BE2C (cell line): Measurements from ENCODE around the gene RAD18.

Source experiments
- DNase-seq: peaks from one replicate; pipeline ENCODE4 v3.0.0-alpha.2; 2020
- H3K27me3 ChIP-seq: fragments of 250-450 bp; sonication (Bioruptor Pico); 2 replicates; pipeline ENCODE4 v1.5.1; 2020; ENCODE audit warnings: mild to moderate bottlenecking
- H3K36me3 ChIP-seq: fragments of 250-450 bp; sonication (Bioruptor Pico); 2 replicates; pipeline ENCODE4 v1.5.1; 2020; ENCODE audit warnings: mild to moderate bottlenecking
- H3K4me1 ChIP-seq: fragments of 250-450 bp; sonication (Bioruptor Pico); 2 replicates; pipeline ENCODE4 v1.5.1; 2020
- H3K4me3 ChIP-seq: 2 replicates; pipeline ENCODE4 v1.5.1; 2011; ENCODE audit warnings: low read depth, low read length
- H3K9me3 ChIP-seq: fragments of 250-450 bp; sonication (Bioruptor Pico); 2 replicates; pipeline ENCODE4 v1.5.1; 2020
- TF ChIP-seq, protein P1 (sequence below): IDR thresholded peaks from 2 replicates; pipeline ENCODE4 v1.5.1; 2012; ENCODE audit warnings: mild to moderate bottlenecking, low read depth, low read length

The RAD18 gene

DNA sequence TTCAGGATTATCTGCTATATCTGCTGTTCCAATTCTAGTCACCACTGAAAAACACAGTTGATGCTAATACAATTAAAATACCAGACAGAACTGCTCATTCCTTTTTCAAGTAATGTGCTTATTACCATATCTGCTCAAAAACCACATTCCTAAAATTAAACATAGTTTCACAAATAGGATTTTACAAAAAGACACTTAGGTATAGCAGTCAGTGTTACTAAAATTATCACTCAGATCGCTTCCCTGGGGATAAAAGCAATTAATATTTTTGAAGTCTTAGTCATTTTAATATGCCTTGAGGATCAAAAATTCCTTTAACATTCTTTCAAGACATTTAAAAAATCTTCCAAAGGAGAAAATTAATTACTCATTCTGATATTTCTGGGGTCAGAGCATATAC is 71.5 kb downstream of the RAD18 start:
- H3K36me3 ChIP-seq, result no peaks in the 10 kb centered on the region
- TF ChIP-seq, protein P1, sequence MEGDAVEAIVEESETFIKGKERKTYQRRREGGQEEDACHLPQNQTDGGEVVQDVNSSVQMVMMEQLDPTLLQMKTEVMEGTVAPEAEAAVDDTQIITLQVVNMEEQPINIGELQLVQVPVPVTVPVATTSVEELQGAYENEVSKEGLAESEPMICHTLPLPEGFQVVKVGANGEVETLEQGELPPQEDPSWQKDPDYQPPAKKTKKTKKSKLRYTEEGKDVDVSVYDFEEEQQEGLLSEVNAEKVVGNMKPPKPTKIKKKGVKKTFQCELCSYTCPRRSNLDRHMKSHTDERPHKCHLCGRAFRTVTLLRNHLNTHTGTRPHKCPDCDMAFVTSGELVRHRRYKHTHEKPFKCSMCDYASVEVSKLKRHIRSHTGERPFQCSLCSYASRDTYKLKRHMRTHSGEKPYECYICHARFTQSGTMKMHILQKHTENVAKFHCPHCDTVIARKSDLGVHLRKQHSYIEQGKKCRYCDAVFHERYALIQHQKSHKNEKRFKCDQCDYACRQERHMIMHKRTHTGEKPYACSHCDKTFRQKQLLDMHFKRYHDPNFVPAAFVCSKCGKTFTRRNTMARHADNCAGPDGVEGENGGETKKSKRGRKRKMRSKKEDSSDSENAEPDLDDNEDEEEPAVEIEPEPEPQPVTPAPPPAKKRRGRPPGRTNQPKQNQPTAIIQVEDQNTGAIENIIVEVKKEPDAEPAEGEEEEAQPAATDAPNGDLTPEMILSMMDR, result no peak
- no peaks in the 10 kb centered on the region for H3K4me1 ChIP-seq
- no peak for DNase-seq
- no peaks in the 10 kb centered on the region for H3K27me3 ChIP-seq
- no peaks in the 10 kb centered on the region for H3K9me3 ChIP-seq
- no peak overlapping the region for H3K4me3 ChIP-seq

DNA sequence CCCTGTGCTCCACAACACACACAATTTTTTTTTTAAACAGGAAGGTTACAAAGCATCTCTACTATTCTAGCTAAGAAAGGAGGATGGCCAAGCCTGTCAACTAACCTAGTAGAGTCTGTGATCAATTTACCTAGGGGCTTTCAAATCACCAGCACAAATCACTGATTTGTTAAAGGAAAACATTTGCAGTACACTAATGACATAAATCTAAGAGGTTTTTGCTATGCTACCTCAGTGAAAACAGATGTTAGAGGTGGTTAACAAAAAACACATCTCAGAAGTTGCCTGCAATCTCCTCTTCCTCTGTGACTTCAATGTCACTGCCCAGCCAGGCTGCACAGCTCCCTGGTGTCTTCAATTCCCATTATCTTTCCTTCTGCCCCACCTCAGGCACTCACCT is 72.0 kb downstream of the RAD18 start:
- Histone ChIP-seq H3K9me3 (no peaks in the 10 kb centered on the region), H3K4me3 (no peak overlapping the region), H3K4me1 (no peaks in the 10 kb centered on the region), H3K27me3 (no peaks in the 10 kb centered on the region), H3K36me3 (no peaks in the 10 kb centered on the region)
- no peak for DNase-seq
- TF ChIP-seq, protein P1, result no peak

DNA sequence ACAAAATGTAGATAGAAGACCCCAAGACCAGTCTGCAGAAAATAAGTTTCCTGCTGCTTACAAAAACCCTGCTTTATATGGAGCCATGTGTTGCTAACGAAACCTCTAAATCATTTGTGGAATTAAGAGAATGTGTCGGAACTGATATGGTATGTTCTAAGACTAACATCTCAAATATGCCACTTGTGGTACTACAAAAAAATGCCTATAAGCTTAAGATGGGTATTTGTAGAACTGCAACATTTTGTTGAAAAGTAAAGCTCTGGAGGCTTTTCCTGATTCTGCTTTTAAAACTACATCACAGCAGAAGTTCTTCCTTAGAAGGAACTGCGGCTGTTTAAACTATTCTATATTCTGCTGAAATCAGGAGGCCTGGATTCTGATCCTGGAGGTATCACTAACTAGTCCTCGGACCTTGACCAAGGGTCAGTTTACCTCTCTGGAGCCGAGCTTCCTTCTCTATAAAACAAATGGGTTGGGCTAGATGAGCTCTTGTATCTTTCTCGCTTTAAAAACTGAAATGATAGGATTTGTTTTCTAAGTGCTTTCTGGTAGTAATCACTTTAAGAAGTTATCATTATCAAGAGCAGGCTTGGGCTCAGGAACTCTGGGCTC is 74.9 kb downstream of the RAD18 start:
- TF ChIP-seq, protein P1, result no peak
- Histone ChIP-seq H3K4me1 (no peaks in the 10 kb centered on the region), H3K27me3 (no peaks in the 10 kb centered on the region), H3K4me3 (no peak overlapping the region), H3K36me3 (no peaks in the 10 kb centered on the region), H3K9me3 (no peaks in the 10 kb centered on the region)
- DNase-seq, result no peak

DNA sequence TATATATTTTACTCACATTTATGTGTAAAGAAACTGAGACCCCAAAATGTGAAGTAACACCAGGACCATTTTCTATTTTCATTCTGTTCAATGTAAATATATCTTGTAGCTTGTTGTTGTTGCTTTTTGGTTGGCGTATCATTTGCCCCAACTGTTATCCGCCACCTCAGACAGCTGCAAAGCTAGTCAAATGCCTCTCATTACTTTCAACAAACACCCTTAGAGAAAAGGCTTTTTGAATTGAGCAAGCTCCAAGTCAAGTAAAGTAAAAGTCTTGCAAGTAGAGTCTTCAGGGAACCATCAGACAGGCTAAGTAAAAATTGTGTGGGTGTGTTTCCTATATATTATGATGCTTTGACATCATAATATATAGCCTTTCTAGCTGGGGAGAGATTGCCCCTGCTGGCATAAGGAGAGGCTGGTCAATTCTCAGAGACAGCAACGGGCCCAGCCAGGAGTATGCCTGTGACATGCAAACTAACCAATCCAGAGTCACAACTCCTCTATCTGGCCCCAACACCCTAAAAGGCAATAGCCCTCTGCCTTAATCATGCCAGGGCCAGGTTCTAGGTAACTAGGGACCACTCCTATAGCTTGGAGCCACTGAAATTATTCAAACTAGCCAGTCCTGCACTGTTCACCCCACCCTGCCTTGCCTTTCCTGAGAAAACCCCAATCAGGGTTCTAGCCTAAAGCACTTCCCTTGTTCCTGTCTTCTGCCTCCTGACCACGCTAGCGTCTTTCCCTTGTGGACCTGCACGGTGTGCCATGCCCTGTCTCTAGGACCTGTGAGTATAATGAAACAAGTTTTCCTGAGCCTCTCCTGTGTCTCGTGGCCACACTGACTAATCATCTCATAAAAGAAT is 75.6 kb downstream of the RAD18 start:
- Histone ChIP-seq H3K27me3 (no peaks in the 10 kb centered on the region), H3K9me3 (no peaks in the 10 kb centered on the region), H3K4me3 (no peak overlapping the region), H3K4me1 (no peaks in the 10 kb centered on the region), H3K36me3 (no peaks in the 10 kb centered on the region)
- DNase-seq, result no peak
- TF ChIP-seq, protein P1, result no peak

DNA sequence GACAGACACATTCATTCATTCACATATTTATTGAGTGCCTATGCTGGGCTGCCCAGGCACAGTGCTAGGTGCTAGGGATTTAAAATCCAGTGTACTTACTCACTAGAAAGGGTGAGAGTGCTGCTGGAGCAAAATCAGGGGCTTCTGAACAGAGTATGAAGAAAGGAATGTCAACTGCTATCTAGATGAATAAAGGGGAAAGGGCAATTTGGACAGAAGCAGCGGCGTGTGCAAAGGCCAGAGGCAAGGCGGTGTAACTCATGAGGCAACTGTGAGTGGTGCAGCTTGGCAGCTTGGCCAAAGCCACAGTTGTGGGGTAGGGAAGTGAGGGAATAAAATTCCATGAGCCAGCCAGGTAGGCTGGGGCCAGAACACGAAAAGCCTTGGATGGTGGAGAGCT is 76.7 kb downstream of the RAD18 start:
- no peaks in the 10 kb centered on the region for H3K4me1 ChIP-seq
- no peaks in the 10 kb centered on the region for H3K36me3 ChIP-seq
- H3K27me3 ChIP-seq, result no peaks in the 10 kb centered on the region
- TF ChIP-seq, protein P1, result no peak
- H3K9me3 ChIP-seq, result no peaks in the 10 kb centered on the region
- no peak for DNase-seq
- no peak overlapping the region for H3K4me3 ChIP-seq

DNA sequence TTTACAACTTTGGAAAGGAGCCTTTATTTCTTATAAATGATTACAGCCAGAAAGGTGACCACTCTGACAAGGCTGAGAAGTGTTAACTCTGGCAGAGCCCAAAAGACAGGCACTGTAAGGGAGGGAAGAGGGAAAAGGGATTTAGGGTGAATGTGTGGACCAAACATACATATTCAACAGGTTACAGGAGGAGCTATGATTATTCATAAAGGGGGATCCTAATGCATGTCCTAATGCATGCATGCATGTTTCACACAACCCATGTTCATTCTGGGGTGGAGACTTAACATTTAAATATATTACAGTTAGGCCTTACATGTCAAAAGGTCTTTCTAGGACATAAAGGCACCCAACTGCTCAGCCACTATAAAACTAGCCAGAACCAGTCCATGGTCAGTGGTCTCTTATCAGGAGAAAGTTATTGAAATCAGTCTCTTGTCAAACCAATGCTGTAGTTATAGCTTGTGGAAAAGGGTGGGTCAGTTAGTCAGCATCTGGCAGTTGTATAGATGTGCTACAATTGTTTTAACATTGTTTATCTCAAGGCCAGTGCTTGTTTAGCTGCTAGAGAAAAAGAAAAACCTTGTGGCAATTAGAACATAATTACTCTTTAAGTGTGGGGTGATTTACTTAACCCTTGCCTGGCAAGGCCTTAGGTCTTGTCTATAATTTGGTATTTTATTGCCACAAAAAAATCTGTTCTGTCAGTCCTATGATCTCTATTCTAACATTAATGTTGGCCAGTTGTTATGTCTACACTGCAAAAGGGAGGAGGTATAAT is 77.5 kb downstream of the RAD18 start:
- Histone ChIP-seq H3K4me3 (no peak overlapping the region), H3K4me1 (no peaks in the 10 kb centered on the region), H3K36me3 (no peaks in the 10 kb centered on the region), H3K9me3 (no peaks in the 10 kb centered on the region), H3K27me3 (no peaks in the 10 kb centered on the region)
- DNase-seq, result no peak
- TF ChIP-seq, protein P1, result no peak
